Kidney (tissue), 14 donors: ENCODE data around the gene TEAD3. TPM values are rescaled to one million over a fixed set of nuclear protein-coding genes. Genes with fewer than 3 reads are reported as not detected.

Experiments
- DNase-seq, 5 donors: peaks; one replicate each; pipeline ENCODE4 v3.0.0-alpha.2; 2013 to 2020
- FAIRE-seq: peaks from 2 replicates; lab custom pipeline; 2012; peaks lifted over from hg19 to GRCh38; lab: Jason Lieb, UNC
- H3K27ac ChIP-seq, 2 donors: one replicate each; pipeline ENCODE4 v1.7.0; 2013; ENCODE audit warnings: low read depth in 2 of 2, low read length in 2 of 2, inconsistent platforms in 1 of 2
- H3K27me3 ChIP-seq: one replicate; pipeline ENCODE4 v1.7.1; 2013; ENCODE audit warnings: low read length, inconsistent platforms; ENCODE audit not compliant: control insufficient read depth, insufficient read depth
- H3K36me3 ChIP-seq, 3 donors: one replicate each; pipeline versions ENCODE4 v1.7.0 to v1.7.1; 2013; ENCODE audit warnings: low read length in 3 of 3, control low read depth in 1 of 3, inconsistent platforms in 1 of 3; ENCODE audit not compliant: insufficient read depth in 3 of 3, control insufficient read depth in 2 of 3
- H3K4me1 ChIP-seq, 3 donors: one replicate each; pipeline versions ENCODE4 v1.7.0 to v1.7.1; 2013; ENCODE audit warnings: low read length in 3 of 3, inconsistent platforms in 1 of 3, low read depth in 1 of 3; ENCODE audit not compliant: control insufficient read depth in 2 of 3, insufficient read depth in 2 of 3
- H3K4me3 ChIP-seq, 3 donors: one replicate each; pipeline versions ENCODE4 v1.7.0 to v1.8.1; 2013; ENCODE audit warnings: low read length in 3 of 3, control low read depth in 1 of 3, inconsistent platforms in 1 of 3
- H3K9ac ChIP-seq, 3 donors: one replicate each; pipeline versions ENCODE4 v1.7.0 to v1.7.1; 2013; ENCODE audit warnings: low read length in 3 of 3, control low read depth in 1 of 3, inconsistent platforms in 1 of 3
- H3K9me3 ChIP-seq, 3 donors: one replicate each; pipeline versions ENCODE4 v1.7.0 to v1.7.1; 2013; ENCODE audit warnings: low read length in 3 of 3, control low read depth in 1 of 3, inconsistent platforms in 1 of 3; ENCODE audit not compliant: control insufficient read depth in 2 of 3, insufficient read depth in 1 of 3
- CTCF ChIP-seq: IDR thresholded peaks from 3 replicates; pipeline ENCODE4 v1.5.1; 2012; ENCODE audit warnings: mild to moderate bottlenecking, moderate library complexity, borderline replicate concordance; ENCODE audit not compliant: insufficient read depth; ENCODE audit errors: extremely low read depth
- intact Hi-C: fragments of 100-400 bp; cut with DNase I; formaldehyde crosslinking; loops from one replicate; pipeline ENCODE4 v1.11.1; 2022
- polyA plus RNA-seq: library from polyadenylated mRNA; stranded (reverse); fragments of 350-450 nt; fragmentation: Illumina TruSeq; extraction: RNeasy Lipid Tissue Mini Kit (QIAGEN cat#74804); gene quantifications from one replicate; pipeline ENCODE4 v1.2.3, GENCODE V29; 2014; ENCODE audit warnings: low read depth, low replicate concordance; ENCODE audit not compliant: insufficient read depth
- total RNA-seq: library from RNA; stranded (reverse); fragmentation: NEBNext Ultra II Directional; extraction: Animal tissue kit (Norgen Biotek cat#: 25700); gene quantifications from one replicate; pipeline ENCODE4 v1.2.1, GENCODE V29; 2021
- donor health status: control.
- donor health status: control.
- donor health status: control.
- donor health status: control.
- donor health status: control.
- donor health status: DM: yes; HTN: yes; CAD: no.
- donor health status: Normal renal cell carcinoma (clear cell type).

Gene TEAD3
- total and polyA plus RNA-seq, 2 donors from 2014 or later, result 11.3 to 18.0 TPM

DNA sequence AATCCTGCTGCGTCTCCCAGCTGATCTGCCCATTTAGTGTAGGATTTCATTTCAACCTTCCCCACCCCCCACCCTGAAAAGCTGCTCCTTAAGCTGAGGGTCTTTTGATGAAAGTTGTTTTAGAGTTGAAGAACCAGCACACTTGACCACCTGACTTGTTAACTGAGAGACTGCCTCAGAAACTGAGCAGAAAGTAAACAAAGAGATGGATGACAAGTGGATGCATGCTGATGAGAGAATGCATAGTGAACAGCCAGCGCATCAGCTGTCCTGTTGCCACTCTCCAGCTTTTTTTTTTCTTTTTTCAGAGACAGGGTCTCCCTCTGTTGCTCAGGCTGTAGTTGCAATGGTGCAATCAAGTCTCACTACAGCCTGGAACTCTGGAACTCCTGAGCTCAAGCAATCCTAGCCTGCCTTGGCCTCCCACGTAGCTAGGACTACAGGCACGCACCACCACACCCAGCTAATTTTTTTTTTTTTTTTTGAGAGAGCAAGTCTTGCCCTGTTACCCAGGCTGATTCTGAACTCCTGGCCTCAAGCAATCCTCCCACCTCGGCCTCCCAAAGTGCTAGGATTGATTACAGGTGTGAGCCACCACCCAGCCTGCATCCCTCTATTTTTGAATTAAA is 19.2 kb downstream of the TEAD3 start:
- H3K9me3 ChIP-seq, result no peaks in the 10 kb centered on the region
- no peaks in the 10 kb centered on the region for H3K27me3 ChIP-seq
- no peaks in the 10 kb centered on the region for H3K4me1 ChIP-seq
- intact Hi-C loops, result no loop called here
- no peak for TF ChIP-seq CTCF
- FAIRE-seq, result no peak
- no peak overlapping the region for H3K9ac ChIP-seq
- no peak overlapping the region for H3K27ac ChIP-seq
- H3K36me3 ChIP-seq, result peaks cover 0 to 4% (median 0%) of the 10 kb centered on the region in 3 donors
- H3K4me3 ChIP-seq, result no peak overlapping the region
- DNase-seq, result no peak

DNA sequence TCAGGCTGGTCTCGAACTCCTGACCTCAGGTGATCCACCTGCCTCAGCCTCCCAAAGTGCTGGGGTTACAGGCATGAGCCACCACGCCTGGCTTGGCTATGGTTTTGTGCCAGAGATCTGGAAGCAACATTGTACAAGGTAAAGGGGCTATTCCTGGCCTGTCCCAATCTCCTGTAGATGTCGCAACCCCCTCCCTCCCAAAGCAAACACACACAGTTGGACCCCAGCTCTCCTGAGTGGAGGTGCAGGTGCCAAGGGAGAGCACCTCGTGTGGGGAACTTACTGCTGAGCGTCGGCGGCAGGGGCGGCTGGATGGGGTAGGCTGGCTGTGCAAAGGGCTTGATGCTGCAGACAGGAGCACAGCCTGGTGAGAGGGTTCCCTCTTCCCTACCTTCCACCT is 19.9 kb downstream of the TEAD3 start:
- H3K4me3 ChIP-seq, result no peak overlapping the region
- no peak overlapping the region for H3K9ac ChIP-seq
- TF ChIP-seq CTCF, result no peak
- H3K9me3 ChIP-seq, result no peaks in the 10 kb centered on the region
- FAIRE-seq (no peak), DNase-seq (peak in 1 of 5 donors; percentile 47)
- no peaks in the 10 kb centered on the region for H3K27me3 ChIP-seq
- H3K36me3 ChIP-seq, result peaks cover 0 to 4% (median 0%) of the 10 kb centered on the region in 3 donors
- H3K4me1 ChIP-seq, result peaks cover 0 to 2% (median 0%) of the 10 kb centered on the region in 3 donors
- H3K27ac ChIP-seq, result no peak overlapping the region
- intact Hi-C loops, result no loop called here

DNA sequence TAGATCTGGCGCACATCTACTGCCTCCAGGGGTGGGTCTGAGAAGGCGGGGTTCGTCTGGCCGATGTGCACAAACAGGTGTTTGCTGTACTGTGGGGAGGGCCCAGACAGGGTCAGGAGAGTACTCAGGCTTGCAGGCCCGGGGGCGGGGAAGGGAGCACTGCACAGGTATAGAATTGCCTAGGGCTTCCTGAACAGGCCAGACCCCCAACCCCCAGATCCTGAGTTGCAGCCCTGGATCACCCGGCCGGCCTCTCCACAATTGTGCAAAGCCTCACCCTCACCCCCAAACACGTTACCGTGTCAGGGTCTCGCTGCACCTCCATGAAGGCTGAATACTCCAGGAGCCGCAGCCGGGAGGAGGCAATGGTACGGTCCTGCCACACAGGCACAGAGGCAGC is 20.9 kb downstream of the TEAD3 start:
- no peak for TF ChIP-seq CTCF
- Histone ChIP-seq H3K27me3 (no peaks in the 10 kb centered on the region), H3K4me3 (no peak overlapping the region), H3K4me1 (peaks cover 0 to 2% (median 0%) of the 10 kb centered on the region in 3 donors), H3K27ac (no peak overlapping the region), H3K36me3 (peaks cover 0 to 4% (median 4%) of the 10 kb centered on the region in 3 donors), H3K9me3 (no peaks in the 10 kb centered on the region), H3K9ac (no peak overlapping the region)
- intact Hi-C loops, result no loop called here
- peak in 1 of 5 donors; percentile 73 for DNase-seq
- FAIRE-seq, result no peak
